Chondrocyte (in vitro differentiated cells): ENCODE results near the gene GABRG3. TPM values are rescaled to one million over a fixed set of nuclear protein-coding genes. Genes with fewer than 3 reads are reported as not detected.

Experiments
- DNase-seq: peaks from one replicate; pipeline ENCODE4 v3.0.0; 2021; ENCODE audit warnings: mixed read lengths, low spot score
- H3K27ac Mint-ChIP-seq: one replicate; pipeline ENCODE4 v1.8.0; 2021; ENCODE audit warnings: mild to moderate bottlenecking, moderate library complexity, mixed read lengths; ENCODE audit not compliant: unreplicated experiment
- H3K27me3 Mint-ChIP-seq: 2 replicates; pipeline ENCODE4 v1.8.0; 2021; ENCODE audit warnings: low read depth, mixed read lengths
- H3K36me3 Mint-ChIP-seq: 2 replicates; pipeline ENCODE4 v1.8.0; 2021; ENCODE audit warnings: low read depth, mixed read lengths
- H3K4me1 Mint-ChIP-seq: 2 replicates; pipeline ENCODE4 v1.8.0; 2021; ENCODE audit warnings: low read depth, mild to moderate bottlenecking, mixed read lengths
- H3K4me3 Mint-ChIP-seq: one replicate; pipeline ENCODE4 v1.8.0; 2021; ENCODE audit warnings: mild to moderate bottlenecking, moderate library complexity, mixed read lengths; ENCODE audit not compliant: unreplicated experiment
- H3K9me3 Mint-ChIP-seq: 2 replicates; pipeline ENCODE4 v1.8.0; 2021; ENCODE audit warnings: low read depth, mixed read lengths
- CTCF ChIP-seq: fragments of 200-600 bp; sonication (generic); IDR thresholded peaks from 2 replicates; pipeline ENCODE4 v1.5.0; 2021; ENCODE audit warnings: antibody characterized with exemption, mild to moderate bottlenecking, moderate library complexity
- total RNA-seq: library from RNA; stranded (reverse); gene quantifications from 3 replicates; pipeline ENCODE4 v1.2.1, GENCODE V29; 2021

The GABRG3 gene
- total RNA-seq, 1 donor from 2014 or later: not detected

- Mint-ChIP-seq H3K9me3 (peaks cover 12% of the 10 kb centered on the region), H3K27ac (no peak overlapping the region), H3K4me1 (no peaks in the 10 kb centered on the region), H3K4me3 (no peak overlapping the region), H3K36me3 (no peaks in the 10 kb centered on the region), H3K27me3 (no peaks in the 10 kb centered on the region)
- TF ChIP-seq CTCF: no peak
- no peak for DNase-seq
Measured at GRCh38 chr15:27438403-27439375, 467.7 kb downstream of the GABRG3 start.

GRCh38 chr15:27441120-27441519 is 470.1 kb downstream of the GABRG3 start:
- H3K4me3 Mint-ChIP-seq: no peak overlapping the region
- peaks cover 5% of the 10 kb centered on the region for H3K9me3 Mint-ChIP-seq
- H3K4me1 Mint-ChIP-seq: no peaks in the 10 kb centered on the region
- no peak overlapping the region for H3K27ac Mint-ChIP-seq
- TF ChIP-seq CTCF: no peak
- H3K36me3 Mint-ChIP-seq: no peaks in the 10 kb centered on the region
- no peak for DNase-seq
- no peaks in the 10 kb centered on the region for H3K27me3 Mint-ChIP-seq

GRCh38 chr15:27448234-27448633 is 477.3 kb downstream of the GABRG3 start:
- DNase-seq: no peak
- Mint-ChIP-seq H3K4me3 (no peak overlapping the region), H3K9me3 (no peaks in the 10 kb centered on the region), H3K4me1 (no peaks in the 10 kb centered on the region), H3K36me3 (no peaks in the 10 kb centered on the region), H3K27me3 (no peaks in the 10 kb centered on the region), H3K27ac (no peak overlapping the region)
- no peak for TF ChIP-seq CTCF

- Mint-ChIP-seq H3K4me3 (no peak overlapping the region), H3K36me3 (no peaks in the 10 kb centered on the region), H3K27ac (no peak overlapping the region), H3K9me3 (no peaks in the 10 kb centered on the region), H3K27me3 (no peaks in the 10 kb centered on the region), H3K4me1 (no peaks in the 10 kb centered on the region)
- DNase-seq: no peak
- TF ChIP-seq CTCF: no peak
Measured at GRCh38 chr15:27448986-27449385, 478.0 kb downstream of the GABRG3 start.

GRCh38 chr15:27449941-27450340 is 479.0 kb downstream of the GABRG3 start:
- H3K27me3 Mint-ChIP-seq: no peaks in the 10 kb centered on the region
- no peaks in the 10 kb centered on the region for H3K36me3 Mint-ChIP-seq

More at GRCh38 chr15:27449941-27450340, 479.0 kb downstream of the GABRG3 start:
- H3K4me3 Mint-ChIP-seq: no peak overlapping the region
- H3K9me3 Mint-ChIP-seq: no peaks in the 10 kb centered on the region
- DNase-seq: no peak
- no peak for TF ChIP-seq CTCF
- peaks cover 7% of the 10 kb centered on the region for H3K4me1 Mint-ChIP-seq
- no peak overlapping the region for H3K27ac Mint-ChIP-seq
